GM12878 (cell line): ENCODE results near the gene LASP1. TPM values are rescaled to one million over a fixed set of nuclear protein-coding genes. Genes with fewer than 3 reads are reported as not detected.

ENCODE experiments used
- ATF7 ChIP-seq: fragments of 450-650 bp; IDR thresholded peaks from 2 replicates; pipeline ENCODE4 v1.6.1; 2016; ENCODE audit warnings: low read depth, mild to moderate bottlenecking
- BHLHE40 ChIP-seq, 2 experiments: fragments of 450-650 bp in 1 of 2; IDR thresholded peaks; 2 replicates each; pipeline ENCODE4 v1.6.1; 2011 to 2017; ENCODE audit warnings: low read depth in 2 of 2, borderline replicate concordance in 1 of 2, improper control_type of control experiment in 1 of 2, low read length in 1 of 2, mild to moderate bottlenecking in 1 of 2
- CHD1 ChIP-seq: IDR thresholded peaks from 2 replicates; pipeline ENCODE4 v1.6.1; 2012; ENCODE audit warnings: low read depth, low read length, improper control_type of control experiment
- CTCF ChIP-seq, 3 experiments: IDR thresholded peaks in 2 of 3; conservative IDR thresholded peaks in 1 of 3; 2 replicates each; pipeline ENCODE4 v1.5.1; 2011; ENCODE audit warnings: low read depth in 3 of 3, low read length in 3 of 3, mild to moderate bottlenecking in 3 of 3, control low read depth in 2 of 3, moderate library complexity in 2 of 3, inconsistent platforms in 1 of 3, mixed read lengths in 1 of 3; ENCODE audit not compliant: control insufficient read depth in 2 of 3, insufficient read depth in 1 of 3; ENCODE audit errors: extremely low read depth in 1 of 3
- EP300 ChIP-seq, 2 experiments: fragments of 150-350 bp in 1 of 2; IDR thresholded peaks; 2 replicates each; pipeline ENCODE4 v1.6.1; 2011 to 2012; ENCODE audit warnings: low read depth in 2 of 2, low read length in 2 of 2, borderline replicate concordance in 1 of 2, improper control_type of control experiment in 1 of 2, inconsistent platforms in 1 of 2; ENCODE audit not compliant: control insufficient read depth in 1 of 2
- EZH2 ChIP-seq: IDR thresholded peaks from 2 replicates; pipeline ENCODE4 v1.6.1; 2012; ENCODE audit warnings: low read depth, mild to moderate bottlenecking, control low read depth, inconsistent platforms, low read length, borderline replicate concordance; ENCODE audit not compliant: control insufficient read depth
- IRF3 ChIP-seq: fragments of 450-650 bp; IDR thresholded peaks from 2 replicates; pipeline ENCODE4 v1.6.1; 2014; ENCODE audit warnings: mild to moderate bottlenecking
- IRF5 ChIP-seq: fragments of 450-650 bp; IDR thresholded peaks from 2 replicates; pipeline ENCODE4 v1.6.1; 2017; ENCODE audit warnings: borderline replicate concordance
- KLF5 ChIP-seq: fragments of 450-650 bp; IDR thresholded peaks from 2 replicates; pipeline ENCODE4 v1.6.1; 2014; ENCODE audit warnings: mild to moderate bottlenecking; ENCODE audit not compliant: partially characterized antibody
- LARP7 ChIP-seq: fragments of 450-650 bp; IDR thresholded peaks from 2 replicates; pipeline ENCODE4 v1.6.1; 2017; ENCODE audit warnings: mild to moderate bottlenecking
- MEF2A ChIP-seq: IDR thresholded peaks from 2 replicates; pipeline ENCODE4 v1.6.1; 2011; ENCODE audit warnings: low read depth, mild to moderate bottlenecking, low read length, moderate library complexity; ENCODE audit not compliant: insufficient read depth
- MEF2B ChIP-seq: fragments of 450-650 bp; IDR thresholded peaks from 2 replicates; pipeline ENCODE4 v1.6.1; 2018; ENCODE audit warnings: mild to moderate bottlenecking, moderate library complexity; ENCODE audit not compliant: partially characterized antibody, poor library complexity, severe bottlenecking
- MYC ChIP-seq: IDR thresholded peaks from 2 replicates; pipeline ENCODE4 v1.6.1; 2011; ENCODE audit warnings: mild to moderate bottlenecking, low read length, moderate library complexity, inconsistent platforms; ENCODE audit not compliant: insufficient read depth, insufficient replicate concordance, insufficient read length, severe bottlenecking
- PAX8 ChIP-seq: fragments of 450-650 bp; IDR thresholded peaks from 2 replicates; pipeline ENCODE4 v1.6.1; 2017; ENCODE audit warnings: mild to moderate bottlenecking, moderate library complexity
- PML ChIP-seq: IDR thresholded peaks from 2 replicates; pipeline ENCODE4 v1.6.1; 2012; ENCODE audit warnings: low read length, inconsistent platforms
- POU2F2 ChIP-seq: IDR thresholded peaks from 3 replicates; pipeline ENCODE4 v1.6.1; 2011; ENCODE audit warnings: low read depth, mild to moderate bottlenecking, low read length, borderline replicate concordance
- RCOR1 ChIP-seq: conservative IDR thresholded peaks from 2 replicates; pipeline ENCODE4 v1.6.1; 2012; ENCODE audit warnings: low read depth, low read length, improper control_type of control experiment
- SIN3A ChIP-seq: IDR thresholded peaks from 2 replicates; pipeline ENCODE4 v1.6.1; 2012; ENCODE audit warnings: low read depth, low read length, improper control_type of control experiment
- TCF3 ChIP-seq: IDR thresholded peaks from 2 replicates; pipeline ENCODE4 v1.6.1; 2012; ENCODE audit warnings: low read depth, mild to moderate bottlenecking, low read length, borderline replicate concordance; ENCODE audit not compliant: insufficient read depth
- TCF7 ChIP-seq: IDR thresholded peaks from 2 replicates; pipeline ENCODE4 v1.6.1; 2014; ENCODE audit warnings: antibody characterized with exemption, borderline replicate concordance
- USF1 ChIP-seq: IDR thresholded peaks from 2 replicates; pipeline ENCODE4 v1.6.1; 2011; ENCODE audit warnings: borderline replicate concordance, low read depth, mild to moderate bottlenecking, moderate library complexity, mixed read lengths, low read length; ENCODE audit not compliant: insufficient read depth; ENCODE audit errors: extremely low read length
- YY1 ChIP-seq: IDR thresholded peaks from 2 replicates; pipeline ENCODE4 v1.6.1; 2011; ENCODE audit warnings: low read depth, mild to moderate bottlenecking, low read length
- ZNF217 ChIP-seq: fragments of 450-650 bp; IDR thresholded peaks from 2 replicates; pipeline ENCODE4 v1.6.1; 2017; ENCODE audit warnings: antibody characterized with exemption, mild to moderate bottlenecking
- ZSCAN29 ChIP-seq: fragments of 450-650 bp; IDR thresholded peaks from 2 replicates; pipeline ENCODE4 v1.6.1; 2017; ENCODE audit warnings: mild to moderate bottlenecking, moderate library complexity
- polyA plus RNA-seq, 11 experiments: library from polyadenylated mRNA; depleted of rRNA in 4 of 11; unstranded in 6 of 11; stranded (reverse) in 5 of 11; fragments of >200 nt; fragmentation: Nextera tagmentation in 4 of 11; fragmentation: Illumina TruSeq in 1 of 11; extraction: Ambion mirVana in 4 of 11; extraction: Trizol in 1 of 11; gene quantifications; 1 replicate in 1 of 11; 2 replicates in 10 of 11; pipeline versions ENCODE4 v1.2.1 to v1.2.3, GENCODE V29; 2011 to 2016; ENCODE audit warnings: inconsistent platforms in 2 of 11, missing spikeins in 2 of 11, low read depth in 1 of 11
- total RNA-seq, 4 experiments: library from RNA; depleted of rRNA in 3 of 4; stranded (reverse); fragments of >200 nt in 3 of 4; fragmentation: Illumina TruSeq in 1 of 4; extraction: Trizol in 1 of 4; gene quantifications; 2 replicates each; pipeline versions ENCODE4 v1.2.1 to v1.2.3, GENCODE V29; 2013 to 2021

The LASP1 gene
- total and polyA plus RNA-seq, 10 of the 15 experiments (the other 5 are each of a cell fraction or from before 2014, with no cell fraction given): 21.0 to 114 (median 59.3) TPM

- TF ChIP-seq LARP7 (0 out of 2 replicates have a peak, but pooled peaks have one; percentile 28), KLF5 (no peak), TCF3 (no peak), SIN3A (no peak), MEF2B (no peak), ZNF217 (peak; percentile 94), POU2F2 (no peak), YY1 (peak; percentile 32; the same call in 1 of the 2 replicates), BHLHE40 (IDR thresholded peaks at IDR 0.05; ENCODE audit: borderline replicate concordance in 1 of 2, low read depth in 2 of 2, low read length in 1 of 2) (0 out of 4 replicates have a peak, but pooled peaks of 1 of the 2 experiments have one; percentile 7), RCOR1 (no peak), IRF3 (no peak), PAX8 (no peak), PML (no peak), CHD1 (no peak), ZSCAN29 (peak; percentile 91), IRF5 (no peak), EZH2 (no peak), MYC (no peak), CTCF (IDR thresholded peaks at IDR 0.05 in 2 of 3, conservative IDR thresholded peaks at IDR 0.05 in 1 of 3; ENCODE audit: control insufficient read depth in 2 of 3, extremely low read depth in 1 of 3, insufficient read depth in 1 of 3, low read depth in 3 of 3, low read length in 3 of 3) (no peak; a peak in 2 of 6 replicates), USF1 (no peak), ATF7 (no peak; the same call in 1 of the 2 replicates), EP300 (IDR thresholded peaks at IDR 0.05; ENCODE audit: borderline replicate concordance in 1 of 2, control insufficient read depth in 1 of 2, low read depth in 2 of 2, low read length in 2 of 2) (peak in 1 of 2 experiments; percentile 67; a peak in 1 of 4 replicates), TCF7 (peak; percentile 66), MEF2A (0 out of 2 replicates have a peak, but pooled peaks have one; percentile 43)
These were observed 2.5 kb upstream of the LASP1 start (continued) for GRCh38 chr17:38867179-38867967.
